NB4 (cell line): ENCODE measurements around the gene MAG.

Experiments used
- MYC ChIP-seq: IDR thresholded peaks from 2 replicates; pipeline ENCODE4 v1.6.1; 2011; ENCODE audit warnings: low read depth, low read length
- POLR2A ChIP-seq: IDR thresholded peaks from 2 replicates; pipeline ENCODE4 v1.6.1; 2011; ENCODE audit warnings: mild to moderate bottlenecking; ENCODE audit not compliant: insufficient read length; ENCODE audit errors: extremely low read depth
- TF ChIP-seq, protein P1 (sequence below): IDR thresholded peaks from one replicate; pipeline ENCODE4 v1.5.1; 2012; ENCODE audit warnings: low read depth, low read length
- TF ChIP-seq, protein P2 (sequence below): IDR thresholded peaks from 2 replicates; pipeline ENCODE4 v1.6.1; 2011; ENCODE audit warnings: low read depth, low read length

DNA sequence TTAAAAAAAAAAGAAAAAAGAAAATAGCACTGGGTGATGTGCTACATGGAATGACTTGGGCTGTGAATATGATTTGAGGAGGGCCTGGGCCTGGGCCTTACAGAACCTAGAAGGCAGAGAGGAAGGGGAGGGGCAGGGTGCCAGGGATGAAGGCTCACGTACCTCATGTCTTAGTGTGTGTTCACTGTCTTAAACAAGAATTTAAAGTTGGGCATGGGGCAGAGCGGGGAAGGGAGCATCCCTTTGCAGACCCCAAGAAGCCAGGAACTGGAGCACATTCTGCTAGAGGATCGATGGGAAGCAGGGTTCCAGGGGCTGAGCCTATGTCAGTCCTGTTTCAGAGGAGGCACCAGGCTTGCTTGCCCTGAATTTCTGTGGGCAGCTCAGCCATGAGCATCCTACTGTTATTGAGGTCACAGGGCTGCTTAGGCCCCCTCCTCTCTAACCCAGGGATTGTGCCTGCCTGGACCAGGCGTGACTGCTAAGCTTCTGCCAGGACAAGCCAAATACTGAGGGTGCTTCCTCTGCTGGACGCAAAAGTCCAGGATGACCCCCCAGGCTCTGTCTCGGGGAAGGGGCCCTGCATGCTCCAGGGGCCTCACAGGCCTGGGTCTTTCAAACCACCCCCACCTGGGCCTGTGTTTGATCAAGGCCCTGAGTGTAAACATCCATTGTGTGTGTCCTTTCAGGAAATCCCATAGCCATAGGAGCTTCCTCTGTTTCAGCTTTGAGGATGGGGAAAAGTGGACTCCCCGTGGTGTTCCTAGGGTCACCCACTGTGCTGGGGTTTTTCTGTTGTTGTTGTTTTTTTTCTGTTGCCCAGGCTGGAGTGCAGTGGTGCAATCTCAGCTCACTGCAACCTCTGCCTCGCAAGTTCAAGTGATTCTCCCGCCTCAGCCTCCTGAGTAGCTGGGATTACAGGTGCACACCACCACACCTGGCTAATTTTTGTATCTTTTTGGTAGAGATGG lies 38.4 kb upstream of the MAG start:
- TF ChIP-seq POLR2A (no peak), MYC (no peak)
- TF ChIP-seq, protein P1, sequence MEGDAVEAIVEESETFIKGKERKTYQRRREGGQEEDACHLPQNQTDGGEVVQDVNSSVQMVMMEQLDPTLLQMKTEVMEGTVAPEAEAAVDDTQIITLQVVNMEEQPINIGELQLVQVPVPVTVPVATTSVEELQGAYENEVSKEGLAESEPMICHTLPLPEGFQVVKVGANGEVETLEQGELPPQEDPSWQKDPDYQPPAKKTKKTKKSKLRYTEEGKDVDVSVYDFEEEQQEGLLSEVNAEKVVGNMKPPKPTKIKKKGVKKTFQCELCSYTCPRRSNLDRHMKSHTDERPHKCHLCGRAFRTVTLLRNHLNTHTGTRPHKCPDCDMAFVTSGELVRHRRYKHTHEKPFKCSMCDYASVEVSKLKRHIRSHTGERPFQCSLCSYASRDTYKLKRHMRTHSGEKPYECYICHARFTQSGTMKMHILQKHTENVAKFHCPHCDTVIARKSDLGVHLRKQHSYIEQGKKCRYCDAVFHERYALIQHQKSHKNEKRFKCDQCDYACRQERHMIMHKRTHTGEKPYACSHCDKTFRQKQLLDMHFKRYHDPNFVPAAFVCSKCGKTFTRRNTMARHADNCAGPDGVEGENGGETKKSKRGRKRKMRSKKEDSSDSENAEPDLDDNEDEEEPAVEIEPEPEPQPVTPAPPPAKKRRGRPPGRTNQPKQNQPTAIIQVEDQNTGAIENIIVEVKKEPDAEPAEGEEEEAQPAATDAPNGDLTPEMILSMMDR: no peak
- TF ChIP-seq, protein P2, sequence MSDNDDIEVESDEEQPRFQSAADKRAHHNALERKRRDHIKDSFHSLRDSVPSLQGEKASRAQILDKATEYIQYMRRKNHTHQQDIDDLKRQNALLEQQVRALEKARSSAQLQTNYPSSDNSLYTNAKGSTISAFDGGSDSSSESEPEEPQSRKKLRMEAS: no peak
